ENCODE data around the gene RBBP4. TPM values are rescaled to one million over a fixed set of nuclear protein-coding genes. Genes with fewer than 3 reads are reported as not detected.
A peak's percentile ranks its signal among the peaks of the same experiment; 100 is the strongest.

RBBP4 gene
- total RNA-seq, 1 experiment from 2014 or later, result 279 TPM

DNA sequence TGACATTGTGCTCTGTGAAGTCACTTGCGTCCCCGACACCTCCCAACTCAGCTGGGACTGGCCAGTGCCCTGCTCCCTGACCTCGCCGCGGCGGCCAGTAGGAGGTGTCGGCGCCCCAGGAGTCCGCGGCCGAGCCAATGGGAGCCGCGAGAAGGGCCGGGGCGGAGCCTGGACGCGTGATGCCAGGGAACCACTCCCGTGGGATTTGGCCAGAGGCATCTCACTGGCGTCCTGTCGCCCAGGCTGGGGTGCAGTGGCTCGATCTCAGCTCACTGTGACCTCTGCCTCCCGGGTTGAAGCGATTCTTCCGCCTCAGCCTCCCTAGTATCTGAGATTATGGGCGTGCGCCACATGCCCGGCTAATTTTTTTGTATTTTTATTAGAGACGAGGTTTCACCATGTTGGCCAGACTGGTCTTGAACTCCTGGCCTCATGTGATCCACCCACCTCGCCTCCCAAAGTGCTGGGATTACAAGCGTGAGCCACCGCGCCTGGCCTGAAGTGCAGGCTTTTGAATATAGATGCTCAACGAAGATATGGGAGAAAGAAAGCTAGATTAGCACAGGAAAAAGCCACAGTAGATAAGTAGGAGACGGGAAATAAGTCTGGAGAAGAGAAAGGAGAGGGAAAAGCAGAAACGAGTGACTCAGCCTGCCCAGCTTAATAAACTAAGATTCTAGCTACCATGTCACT, 38.7 kb upstream of the RBBP4 start (continued):
- TF ChIP-seq CBX3 (IDR thresholded peaks at IDR 0.05; ENCODE audit: low read depth) (peak; percentile 67; the same call in 1 of the 2 replicates), FOSL1 (IDR thresholded peaks at IDR 0.05; ENCODE audit: low read depth) (no peak), POLR2A (IDR thresholded peaks at IDR 0.05; ENCODE audit: borderline replicate concordance, extremely low read depth, insufficient read depth, insufficient read length) (peak; percentile 78)

DNA sequence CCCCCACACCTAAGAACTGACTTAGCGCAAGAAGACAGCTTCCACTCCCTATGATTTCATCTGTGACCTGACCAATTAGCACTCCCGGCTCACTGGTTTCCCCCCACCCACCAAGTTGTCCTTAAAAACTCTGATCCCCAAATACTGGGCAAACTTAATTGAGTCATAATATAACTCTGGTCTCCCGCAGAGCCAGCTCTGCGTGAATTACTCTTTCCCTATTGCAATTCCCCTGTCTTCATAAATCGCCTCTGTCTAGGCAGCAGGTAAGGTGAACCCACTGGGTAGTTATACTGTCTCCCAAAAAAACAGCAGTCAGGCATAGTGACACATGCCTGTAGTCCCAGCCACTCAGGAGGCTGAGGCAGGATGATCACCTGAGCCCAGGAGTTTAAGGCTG, 37.5 kb upstream of the RBBP4 start:
- no TSS peak for BruUV-seq (replicated peaks)
- no peak overlapping the region for H3K9ac ChIP-seq (ENCODE audit: low read length)
- H3K27ac ChIP-seq (ENCODE audit: low read depth, low read length), result no peak overlapping the region
- ChIA-PET CTCF (no interaction called here), RAD21 (ENCODE audit: low non-redundant PET in 1 of 2, low total read pairs in 2 of 2, uncharacterized antibody in 2 of 2, unreplicated experiment in 2 of 2) (no interaction called here), POLR2A (no interaction called here)
- H3K27me3 ChIP-seq (ENCODE audit: insufficient read depth, low read length), result no peaks in the 10 kb centered on the region
- no peak overlapping the region for H2AFZ ChIP-seq (ENCODE audit: low read depth, low read length, poor library complexity, severe bottlenecking)
- no peaks in the 10 kb centered on the region for H3K36me3 ChIP-seq (ENCODE audit: control insufficient read depth in 1 of 2, insufficient read depth in 2 of 2, low read length in 2 of 2)
- no peaks in the 10 kb centered on the region for H3K79me2 ChIP-seq (ENCODE audit: insufficient read depth, low read length)
- H3K4me3 ChIP-seq (replicated peaks in 1 of 2; ENCODE audit: low read depth in 1 of 2, low read length in 2 of 2), result no peak overlapping the region
- peaks cover 9 to 13% of the 10 kb centered on the region in 2 experiments for H3K4me1 ChIP-seq (ENCODE audit: control insufficient read depth in 1 of 2, insufficient read depth in 2 of 2, low read length in 2 of 2)
- H3K9me2 ChIP-seq (ENCODE audit: insufficient read depth), result no peaks in the 10 kb centered on the region
- DNase-seq (ENCODE audit: low read depth, low spot score), result no peak
- H3K9me3 ChIP-seq (ENCODE audit: control insufficient read depth in 1 of 2, insufficient read depth in 1 of 2, low read depth in 1 of 2, low read length in 2 of 2), result no peaks in the 10 kb centered on the region
- intact Hi-C loops (cut with micrococcal nuclease), result no loop called here
- no peak for ATAC-seq
- TF ChIP-seq JUND (IDR thresholded peaks at IDR 0.05) (no peak), ELF1 (IDR thresholded peaks at IDR 0.05; ENCODE audit: borderline replicate concordance, low read depth) (no peak), EZH2phosphoT487 (IDR thresholded peaks at IDR 0.05; ENCODE audit: borderline replicate concordance) (no peak), ZNF274 (IDR thresholded peaks at IDR 0.05; ENCODE audit: low read depth, low read length) (no peak), YY1 (IDR thresholded peaks at IDR 0.05; ENCODE audit: extremely low read depth, insufficient replicate concordance, low read depth, low read length) (no peak), FOSL1 (IDR thresholded peaks at IDR 0.05; ENCODE audit: low read depth) (no peak), POLR2AphosphoS5 (IDR thresholded peaks at IDR 0.05; ENCODE audit: low read depth, low read length) (no peak), RAD21 (IDR thresholded peaks at IDR 0.05; ENCODE audit: low read depth) (no peak), EGR1 (IDR thresholded peaks at IDR 0.05; ENCODE audit: low read depth) (no peak), TCF7L2 (IDR thresholded peaks at IDR 0.05; ENCODE audit: borderline replicate concordance, extremely low read depth, insufficient read depth, insufficient read length) (no peak), EZH2 (IDR thresholded peaks at IDR 0.05) (no peak), POLR2A (IDR thresholded peaks at IDR 0.05; ENCODE audit: borderline replicate concordance, extremely low read depth, insufficient read depth, insufficient read length) (no peak)
- TF ChIP-seq, protein P1, sequence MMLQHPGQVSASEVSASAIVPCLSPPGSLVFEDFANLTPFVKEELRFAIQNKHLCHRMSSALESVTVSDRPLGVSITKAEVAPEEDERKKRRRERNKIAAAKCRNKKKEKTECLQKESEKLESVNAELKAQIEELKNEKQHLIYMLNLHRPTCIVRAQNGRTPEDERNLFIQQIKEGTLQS (IDR thresholded peaks at IDR 0.05), result no peak
- TF ChIP-seq, protein P2, sequence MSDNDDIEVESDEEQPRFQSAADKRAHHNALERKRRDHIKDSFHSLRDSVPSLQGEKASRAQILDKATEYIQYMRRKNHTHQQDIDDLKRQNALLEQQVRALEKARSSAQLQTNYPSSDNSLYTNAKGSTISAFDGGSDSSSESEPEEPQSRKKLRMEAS (IDR thresholded peaks at IDR 0.05), result no peak
- TF ChIP-seq, protein P3, sequence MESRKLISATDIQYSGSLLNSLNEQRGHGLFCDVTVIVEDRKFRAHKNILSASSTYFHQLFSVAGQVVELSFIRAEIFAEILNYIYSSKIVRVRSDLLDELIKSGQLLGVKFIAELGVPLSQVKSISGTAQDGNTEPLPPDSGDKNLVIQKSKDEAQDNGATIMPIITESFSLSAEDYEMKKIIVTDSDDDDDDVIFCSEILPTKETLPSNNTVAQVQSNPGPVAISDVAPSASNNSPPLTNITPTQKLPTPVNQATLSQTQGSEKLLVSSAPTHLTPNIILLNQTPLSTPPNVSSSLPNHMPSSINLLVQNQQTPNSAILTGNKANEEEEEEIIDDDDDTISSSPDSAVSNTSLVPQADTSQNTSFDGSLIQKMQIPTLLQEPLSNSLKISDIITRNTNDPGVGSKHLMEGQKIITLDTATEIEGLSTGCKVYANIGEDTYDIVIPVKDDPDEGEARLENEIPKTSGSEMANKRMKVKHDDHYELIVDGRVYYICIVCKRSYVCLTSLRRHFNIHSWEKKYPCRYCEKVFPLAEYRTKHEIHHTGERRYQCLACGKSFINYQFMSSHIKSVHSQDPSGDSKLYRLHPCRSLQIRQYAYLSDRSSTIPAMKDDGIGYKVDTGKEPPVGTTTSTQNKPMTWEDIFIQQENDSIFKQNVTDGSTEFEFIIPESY (IDR thresholded peaks at IDR 0.05; ENCODE audit: extremely low read depth, insufficient replicate concordance, low read length), result no peak
- H3K4me2 ChIP-seq (ENCODE audit: low read length), result no peak overlapping the region
- no peaks in the 10 kb centered on the region for H4K20me1 ChIP-seq (ENCODE audit: insufficient read depth)

All from HCT116 (cell line).